Loucy (cell line): ENCODE data around the gene GPR84.

ENCODE experiments used
- H2AFZ ChIP-seq: fragments of 200-600 bp; sonication (generic); 2 replicates; pipeline ENCODE4 v1.6.0; 2016; ENCODE audit warnings: antibody characterized with exemption, mild to moderate bottlenecking, low read length, moderate library complexity
- H3F3A ChIP-seq: fragments of 200-600 bp; 2 replicates; pipeline ENCODE4 v1.6.0; 2016; ENCODE audit warnings: antibody characterized with exemption, low read depth, mild to moderate bottlenecking
- H3K27me3 ChIP-seq: fragments of 200-600 bp; sonication (generic); 2 replicates; pipeline ENCODE4 v1.6.1; 2014; ENCODE audit warnings: low read length, mild to moderate bottlenecking; ENCODE audit not compliant: insufficient read depth, poor library complexity, severe bottlenecking
- H3K36me3 ChIP-seq: fragments of 200-600 bp; sonication (generic); 2 replicates; pipeline ENCODE4 v1.6.1; 2016; ENCODE audit warnings: low read length; ENCODE audit not compliant: insufficient read depth
- H3K4me1 ChIP-seq: fragments of 200-600 bp; sonication (generic); 2 replicates; pipeline ENCODE4 v1.5.1; 2014; ENCODE audit warnings: low read length, mild to moderate bottlenecking; ENCODE audit not compliant: insufficient read depth, poor library complexity, severe bottlenecking
- H3K4me2 ChIP-seq: fragments of 200-600 bp; sonication (generic); 2 replicates; pipeline ENCODE4 v1.6.0; 2014; ENCODE audit warnings: antibody characterized with exemption, low read length, low read depth, mild to moderate bottlenecking; ENCODE audit not compliant: poor library complexity, severe bottlenecking
- H3K4me3 ChIP-seq: fragments of 200-600 bp; sonication (generic); 2 replicates; pipeline ENCODE4 v1.5.1; 2014; ENCODE audit warnings: low read length, mild to moderate bottlenecking, mixed read lengths; ENCODE audit not compliant: poor library complexity, severe bottlenecking
- H3K79me2 ChIP-seq: fragments of 200-600 bp; sonication (generic); 2 replicates; pipeline ENCODE4 v1.6.1; 2014; ENCODE audit warnings: low read length; ENCODE audit not compliant: insufficient read depth
- H3K9ac ChIP-seq: fragments of 200-600 bp; sonication (generic); 2 replicates; pipeline ENCODE4 v1.6.0; 2014; ENCODE audit warnings: mild to moderate bottlenecking, low read depth, low read length, moderate library complexity; ENCODE audit not compliant: poor library complexity, severe bottlenecking
- H3K9me2 ChIP-seq: fragments of 200-600 bp; sonication (generic); replicated peaks from 2 replicates; pipeline ENCODE4 v1.6.1; 2016; ENCODE audit warnings: low read depth, low read length, mixed read lengths
- H3K9me3 ChIP-seq: fragments of 200-600 bp; sonication (generic); 2 replicates; pipeline ENCODE4 v1.6.1; 2014; ENCODE audit warnings: mild to moderate bottlenecking, antibody characterized with exemption, low read length, low read depth; ENCODE audit not compliant: insufficient read depth
- H4K20me1 ChIP-seq: fragments of 200-600 bp; sonication (generic); 2 replicates; pipeline ENCODE4 v1.6.0; 2014; ENCODE audit warnings: antibody characterized with exemption, low read length, mild to moderate bottlenecking; ENCODE audit not compliant: insufficient read depth, poor library complexity, severe bottlenecking
- EZH2phosphoT487 ChIP-seq: fragments of 200-600 bp; IDR thresholded peaks from 2 replicates; pipeline ENCODE4 v1.6.1; 2018; ENCODE audit warnings: antibody characterized with exemption, mild to moderate bottlenecking, moderate library complexity, borderline replicate concordance
- TF ChIP-seq, protein P1 (sequence below): fragments of 200-600 bp; sonication (generic); conservative IDR thresholded peaks from 2 replicates; pipeline ENCODE4 v1.5.1; 2014; ENCODE audit warnings: mild to moderate bottlenecking, antibody characterized with exemption, low read length

The GPR84 gene

DNA sequence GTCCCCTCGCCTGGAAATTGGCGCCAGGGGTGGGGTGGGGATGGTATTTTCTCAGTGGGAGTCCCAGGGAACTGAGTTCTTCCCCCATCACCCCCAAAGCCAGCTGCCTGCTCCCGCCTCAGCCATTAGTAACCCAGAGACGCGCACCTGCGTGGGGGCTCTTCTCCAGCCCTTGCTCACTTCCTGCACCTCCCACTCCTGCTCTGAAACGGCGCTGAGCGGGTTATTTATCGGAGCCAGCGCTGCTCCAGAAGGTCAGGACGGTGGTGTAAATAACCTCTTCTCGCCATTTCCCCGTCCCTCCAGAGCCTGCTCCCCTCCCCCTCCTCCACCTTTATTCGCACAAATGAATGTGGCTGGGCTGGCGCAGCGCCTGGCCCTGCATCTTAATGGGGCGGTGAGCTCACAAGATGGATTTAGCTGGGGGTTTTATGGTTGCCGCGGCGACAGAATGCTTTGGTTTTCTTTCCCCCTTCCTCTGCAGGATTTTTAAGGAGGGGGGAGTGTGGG, 12.2 kb downstream of the GPR84 start:
- TF ChIP-seq EZH2phosphoT487: no peak
- TF ChIP-seq, protein P1, sequence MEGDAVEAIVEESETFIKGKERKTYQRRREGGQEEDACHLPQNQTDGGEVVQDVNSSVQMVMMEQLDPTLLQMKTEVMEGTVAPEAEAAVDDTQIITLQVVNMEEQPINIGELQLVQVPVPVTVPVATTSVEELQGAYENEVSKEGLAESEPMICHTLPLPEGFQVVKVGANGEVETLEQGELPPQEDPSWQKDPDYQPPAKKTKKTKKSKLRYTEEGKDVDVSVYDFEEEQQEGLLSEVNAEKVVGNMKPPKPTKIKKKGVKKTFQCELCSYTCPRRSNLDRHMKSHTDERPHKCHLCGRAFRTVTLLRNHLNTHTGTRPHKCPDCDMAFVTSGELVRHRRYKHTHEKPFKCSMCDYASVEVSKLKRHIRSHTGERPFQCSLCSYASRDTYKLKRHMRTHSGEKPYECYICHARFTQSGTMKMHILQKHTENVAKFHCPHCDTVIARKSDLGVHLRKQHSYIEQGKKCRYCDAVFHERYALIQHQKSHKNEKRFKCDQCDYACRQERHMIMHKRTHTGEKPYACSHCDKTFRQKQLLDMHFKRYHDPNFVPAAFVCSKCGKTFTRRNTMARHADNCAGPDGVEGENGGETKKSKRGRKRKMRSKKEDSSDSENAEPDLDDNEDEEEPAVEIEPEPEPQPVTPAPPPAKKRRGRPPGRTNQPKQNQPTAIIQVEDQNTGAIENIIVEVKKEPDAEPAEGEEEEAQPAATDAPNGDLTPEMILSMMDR: no peak
- no peak overlapping the region for H2AFZ ChIP-seq
- no peak overlapping the region for H3K9ac ChIP-seq
- H3K27me3 ChIP-seq: no peaks in the 10 kb centered on the region
- H3K4me2 ChIP-seq: no peak overlapping the region
- H4K20me1 ChIP-seq: no peaks in the 10 kb centered on the region
- H3K4me3 ChIP-seq: no peak overlapping the region
- peaks cover 10% of the 10 kb centered on the region for H3K4me1 ChIP-seq
- H3F3A ChIP-seq: no peaks in the 10 kb centered on the region
- peaks cover 33% of the 10 kb centered on the region; the same call in 1 of the 2 replicates for H3K36me3 ChIP-seq
- no peaks in the 10 kb centered on the region for H3K79me2 ChIP-seq
- H3K9me3 ChIP-seq: no peaks in the 10 kb centered on the region
- no peaks in the 10 kb centered on the region for H3K9me2 ChIP-seq

DNA sequence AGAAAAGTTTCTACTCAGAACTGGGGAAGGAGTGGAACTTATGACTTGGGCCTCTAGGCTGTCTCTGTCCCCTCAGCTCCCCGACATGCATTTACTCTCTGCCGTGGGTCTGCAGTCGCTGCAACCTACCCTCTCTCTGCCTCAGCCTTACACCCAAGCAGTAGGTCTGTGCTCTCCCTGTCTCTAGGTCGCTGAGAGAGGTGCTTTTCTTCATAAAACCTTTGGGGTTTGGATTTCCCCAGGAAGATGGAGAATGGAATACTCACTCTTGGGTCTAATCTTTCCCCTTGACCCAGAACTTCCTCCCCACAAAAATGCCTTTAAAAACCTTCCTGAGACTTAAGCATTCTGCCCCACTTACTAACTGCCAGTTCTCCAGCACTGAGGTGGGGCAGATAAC, 12.9 kb downstream of the GPR84 start:
- peaks cover 3% of the 10 kb centered on the region for H3K4me1 ChIP-seq
- peaks cover 39% of the 10 kb centered on the region; the same call in 1 of the 2 replicates for H3K36me3 ChIP-seq
- H3K4me2 ChIP-seq: no peak overlapping the region
- no peaks in the 10 kb centered on the region for H3K9me2 ChIP-seq
- no peaks in the 10 kb centered on the region for H4K20me1 ChIP-seq
- H3K9ac ChIP-seq: no peak overlapping the region
- no peaks in the 10 kb centered on the region for H3K27me3 ChIP-seq
- no peak for TF ChIP-seq EZH2phosphoT487
- TF ChIP-seq, protein P1: no peak
- no peaks in the 10 kb centered on the region for H3K9me3 ChIP-seq
- H2AFZ ChIP-seq: no peak overlapping the region
- no peak overlapping the region for H3K4me3 ChIP-seq
- no peaks in the 10 kb centered on the region for H3F3A ChIP-seq
- H3K79me2 ChIP-seq: no peaks in the 10 kb centered on the region

DNA sequence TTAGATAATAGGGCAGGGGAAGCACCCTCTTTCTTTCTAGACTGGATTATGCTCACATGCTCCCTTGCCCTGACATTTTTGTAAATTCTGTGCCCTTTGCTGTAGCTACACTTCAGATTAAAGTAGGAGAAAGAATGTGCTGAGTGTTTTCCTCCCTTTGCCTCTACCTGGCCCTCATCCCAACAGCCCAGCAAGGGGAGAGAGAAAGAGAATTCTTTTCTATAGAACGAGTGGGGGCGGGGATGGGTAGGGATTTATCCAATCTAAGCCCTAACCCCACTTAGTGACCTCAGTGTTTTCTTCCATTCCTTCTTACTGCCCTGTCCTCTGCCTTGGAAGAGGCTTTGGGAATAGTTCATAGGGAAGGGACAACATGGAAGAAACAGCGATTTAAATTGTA, 13.5 kb downstream of the GPR84 start:
- Histone ChIP-seq H3K4me3 (no peak overlapping the region), H3K36me3 (peaks cover 39% of the 10 kb centered on the region; the same call in 1 of the 2 replicates)

More for the DNA sequence above, 13.5 kb downstream of the GPR84 start:
- no peak overlapping the region for H3K9ac ChIP-seq
- H3F3A ChIP-seq: no peaks in the 10 kb centered on the region
- TF ChIP-seq EZH2phosphoT487: no peak
- TF ChIP-seq, protein P1: no peak
- H3K4me1 ChIP-seq: no peaks in the 10 kb centered on the region
- no peaks in the 10 kb centered on the region for H3K9me3 ChIP-seq
- H3K9me2 ChIP-seq: no peaks in the 10 kb centered on the region
- no peak overlapping the region for H2AFZ ChIP-seq
- H3K79me2 ChIP-seq: no peaks in the 10 kb centered on the region
- H3K4me2 ChIP-seq: no peak overlapping the region
- H3K27me3 ChIP-seq: no peaks in the 10 kb centered on the region
- H4K20me1 ChIP-seq: no peaks in the 10 kb centered on the region
